DMS 273 (cell line): ENCODE measurements around the gene CLDN1.

Experiments used
- DNase-seq: peaks from one replicate; lab custom pipeline; 2025; ENCODE audit not compliant: unreplicated experiment; lab: John Stamatoyannopoulos, UW

The CLDN1 gene

GRCh38 chr3:190333961-190334360, 11.7 kb upstream of the CLDN1 start:
- DNase-seq = no peak

GRCh38 chr3:190330936-190331734, 8.9 kb upstream of the CLDN1 start:
- DNase-seq = no peak

- no peak for DNase-seq
Measured at GRCh38 chr3:190326930-190327329, 4.7 kb upstream of the CLDN1 start.

- no peak for DNase-seq
Measured at GRCh38 chr3:190326361-190326760, 4.1 kb upstream of the CLDN1 start.

GRCh38 chr3:190325923-190326322, 3.7 kb upstream of the CLDN1 start:
- no peak for DNase-seq

GRCh38 chr3:190323246-190323626, 990 bp upstream of the CLDN1 start:
- DNase-seq = no peak

- DNase-seq = no peak
Measured at GRCh38 chr3:190322604-190323245, 479 bp upstream of the CLDN1 start.

- no peak for DNase-seq
Measured at GRCh38 chr3:190320594-190321362, 1.5 kb downstream of the CLDN1 start.

- DNase-seq = no peak
Measured at GRCh38 chr3:190319660-190320059, 2.6 kb downstream of the CLDN1 start.

- DNase-seq = no peak
Measured at GRCh38 chr3:190318666-190319065, 3.6 kb downstream of the CLDN1 start.

DNA sequence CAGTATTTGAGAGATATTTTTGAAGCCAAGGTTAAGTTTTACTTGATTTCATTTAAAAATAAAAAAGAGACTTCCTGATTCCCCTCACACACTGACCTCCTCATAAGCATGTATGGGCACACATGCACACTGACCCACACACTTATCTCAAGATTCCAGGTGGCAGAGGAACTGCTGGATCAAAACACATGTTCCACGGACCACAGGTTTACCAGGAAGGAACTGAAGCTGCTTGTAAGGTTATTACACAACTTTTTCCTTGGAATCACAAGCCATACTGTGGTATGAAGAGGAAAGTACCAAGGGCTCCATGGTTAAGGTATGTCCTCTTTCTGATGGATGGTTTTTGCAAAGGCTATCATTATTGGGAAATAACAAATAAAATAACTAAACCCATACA, 7.5 kb downstream of the CLDN1 start:
- DNase-seq = no peak

DNA sequence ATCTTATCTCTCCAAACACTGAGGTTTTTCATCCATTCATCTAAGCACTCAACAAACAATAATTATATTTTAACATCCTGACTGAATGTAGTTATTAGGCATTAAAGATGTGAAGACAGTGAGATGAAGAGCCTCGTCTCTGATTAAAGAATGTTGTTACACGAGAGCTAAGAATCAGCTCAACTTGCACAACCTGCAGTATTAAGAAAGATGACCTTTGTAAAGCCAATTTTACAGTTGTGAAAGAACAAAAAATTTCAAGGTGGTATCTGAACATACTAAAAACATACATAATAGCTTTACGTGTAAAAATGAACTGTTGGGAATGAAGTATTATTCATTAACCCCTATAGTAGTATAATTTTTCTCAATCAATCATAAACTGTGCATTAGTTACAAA, 12.8 kb downstream of the CLDN1 start:
- no peak for DNase-seq

GRCh38 chr3:190308154-190308553, 14.1 kb downstream of the CLDN1 start:
- no peak for DNase-seq

DNA sequence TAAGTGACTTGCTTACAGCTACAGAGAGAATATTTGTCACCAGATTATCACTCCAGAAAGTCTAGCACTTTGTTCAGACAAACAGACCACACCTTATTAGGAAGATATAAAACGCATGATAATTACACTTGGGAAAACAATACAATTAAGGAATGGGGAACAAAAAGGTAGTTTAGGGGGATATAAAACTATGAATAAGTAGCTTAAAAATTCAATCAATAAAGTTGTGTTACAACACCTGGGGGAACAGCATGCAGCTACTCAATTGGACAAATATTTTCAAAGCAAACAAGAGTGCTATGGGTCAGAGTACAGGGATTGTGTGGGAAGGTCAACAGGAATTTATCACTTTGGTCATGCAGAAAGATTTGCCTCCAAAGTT, 15.1 kb downstream of the CLDN1 start:
- DNase-seq = no peak

DNA sequence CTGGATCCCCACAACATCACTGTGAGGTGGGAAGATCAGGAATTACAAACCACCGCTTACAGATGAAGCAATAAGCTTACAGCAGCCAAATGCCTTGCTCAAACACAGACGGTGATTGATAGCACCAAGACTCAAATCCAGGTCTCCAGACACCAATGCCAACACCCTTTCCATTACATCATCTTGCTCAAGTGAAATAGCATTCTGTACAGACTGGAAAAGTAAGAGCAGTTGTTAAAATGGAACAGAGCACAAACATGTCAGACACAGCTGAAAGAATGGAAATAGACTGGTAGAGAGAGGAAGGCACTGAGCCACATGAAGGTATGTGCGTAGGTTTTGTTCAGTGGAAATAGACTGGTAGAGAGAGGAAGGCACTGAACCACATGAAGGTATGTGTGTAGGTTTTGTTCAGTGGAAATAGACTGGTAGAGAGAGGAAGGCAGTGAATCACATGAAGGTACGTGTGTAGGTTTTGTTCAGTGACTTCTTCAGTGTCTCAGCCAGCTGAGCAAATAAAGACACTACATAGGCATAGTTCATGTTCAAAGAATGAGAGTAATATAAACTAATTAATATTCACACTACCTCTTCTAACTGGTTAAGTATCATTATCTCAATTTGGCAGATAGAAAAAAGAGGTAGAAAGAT, 15.6 kb downstream of the CLDN1 start:
- DNase-seq = no peak

DNA sequence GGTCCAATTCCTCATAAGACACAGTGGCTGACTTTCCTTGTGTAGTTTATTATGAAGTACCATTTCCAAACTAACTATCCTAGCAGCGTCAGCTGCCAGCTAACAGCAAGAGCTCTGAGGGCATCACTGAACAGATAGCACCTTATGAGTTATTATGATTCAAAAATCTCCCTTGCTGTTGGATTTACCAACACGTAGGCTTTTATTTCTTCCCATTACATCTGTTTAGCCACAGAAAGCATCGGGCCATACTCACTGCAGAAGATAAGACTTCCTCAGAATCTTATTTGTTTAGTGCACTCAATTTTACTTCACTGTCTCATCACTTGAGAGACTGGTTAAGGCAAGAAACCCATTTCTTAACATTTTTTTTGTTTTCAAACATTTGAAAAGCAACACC, 16.2 kb downstream of the CLDN1 start:
- no peak for DNase-seq

DNA sequence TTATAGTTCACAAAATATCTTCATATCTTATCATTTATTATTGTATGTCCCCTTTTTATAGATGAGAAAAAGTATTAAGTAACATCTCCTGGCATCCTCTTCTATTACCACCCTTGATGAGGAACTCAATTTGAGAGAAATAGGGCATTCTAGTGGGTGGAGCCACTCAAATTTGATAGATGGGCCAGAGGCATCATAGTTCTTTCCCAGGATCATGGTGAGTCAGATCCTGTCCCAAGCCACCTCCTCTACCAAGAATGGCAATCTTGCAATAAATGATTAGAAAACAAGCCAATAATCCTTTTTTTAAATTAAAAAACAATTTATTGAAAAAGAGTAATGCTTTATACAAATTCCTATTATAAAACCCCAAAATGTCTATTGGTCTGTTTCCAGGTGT, 16.8 kb downstream of the CLDN1 start:
- DNase-seq = no peak

DNA sequence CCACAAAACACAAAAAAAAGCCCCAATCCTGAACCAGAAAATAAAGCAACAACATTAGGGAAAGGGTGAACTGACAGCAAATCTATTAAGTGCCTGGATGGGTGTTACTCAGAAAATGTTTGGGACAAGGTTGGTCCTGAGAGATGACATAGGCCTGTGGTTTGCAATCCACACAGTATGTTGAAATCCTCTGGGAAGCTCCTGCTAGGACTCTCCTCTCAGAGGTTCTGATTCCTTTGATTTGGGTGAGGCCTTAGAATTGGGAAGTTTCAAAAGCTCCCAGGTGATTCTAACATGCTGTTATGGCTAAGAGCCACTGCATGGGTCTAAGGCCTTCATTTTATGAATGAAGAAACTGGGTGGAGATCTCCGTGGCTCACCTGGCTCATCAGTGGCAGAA, 18.4 kb downstream of the CLDN1 start:
- no peak for DNase-seq

GRCh38 chr3:190302212-190302867, 19.9 kb downstream of the CLDN1 start:
- DNase-seq = no peak

DNA sequence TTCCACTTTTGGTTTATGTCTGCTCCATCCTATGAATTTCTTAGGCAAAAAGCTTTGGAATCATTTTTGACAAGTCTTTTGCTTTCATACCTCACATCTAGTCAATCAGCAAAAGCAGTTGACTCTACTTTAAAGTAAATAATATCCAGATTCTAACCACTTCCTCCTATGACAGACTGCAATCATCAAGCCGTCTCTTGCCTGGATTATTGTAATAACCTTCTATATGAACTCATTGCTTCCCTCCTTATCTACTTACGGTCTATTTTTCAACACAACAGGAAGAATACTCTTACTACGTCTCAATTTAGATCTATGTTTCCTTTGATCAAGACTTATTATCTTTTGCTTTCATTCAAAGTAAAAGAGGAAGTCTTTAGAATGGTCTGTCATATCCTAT, 20.7 kb downstream of the CLDN1 start:
- DNase-seq = no peak

- DNase-seq = no peak
Measured at GRCh38 chr3:190299969-190300368, 22.3 kb downstream of the CLDN1 start.
